PC-9 (cell line): ENCODE data around the gene RNF144A. TPM values are rescaled to one million over a fixed set of nuclear protein-coding genes. Genes with fewer than 3 reads are reported as not detected.

Source experiments
- BruUV-seq: library from RNA; stranded (reverse); fragments of 400-500 nt; replicated peaks from 2 replicates; lab custom pipeline; 2021; lab: Mats Ljungman, UMichigan
- CTCF ChIA-PET: fragments of 300-600 bp; sonication (Branson Sonifier 250); formaldehyde crosslinking; loops from one replicate; lab custom pipeline; 2022; ENCODE audit warnings: antibody characterized with exemption; lab: Charles Lee
- POLR2A ChIA-PET: fragments of 300-600 bp; sonication (Branson Sonifier 250); formaldehyde crosslinking; loops from one replicate; lab custom pipeline; 2022; ENCODE audit warnings: antibody characterized with exemption; ENCODE audit not compliant: unreplicated experiment; lab: Charles Lee
- DNase-seq, 2 experiments: peaks; one replicate each; pipeline versions ENCODE4 v3.0.0 to v3.0.0-alpha.2; 2015 to 2022; ENCODE audit warnings: mixed read lengths in 1 of 2
- H2AFZ ChIP-seq: fragments of 200-600 bp; sonication (generic); 2 replicates; pipeline ENCODE4 v1.8.1; 2017; ENCODE audit warnings: antibody characterized with exemption
- H3F3A ChIP-seq: fragments of 200-600 bp; sonication (generic); 2 replicates; pipeline ENCODE4 v1.8.1; 2017; ENCODE audit warnings: antibody characterized with exemption, mild to moderate bottlenecking, low read depth; ENCODE audit not compliant: insufficient read depth
- H3K27ac ChIP-seq: fragments of 200-600 bp; sonication (generic); 2 replicates; pipeline ENCODE4 v1.6.1; 2016; ENCODE audit warnings: mixed run types
- H3K27me3 ChIP-seq: fragments of 200-600 bp; sonication (generic); 2 replicates; pipeline ENCODE4 v1.6.1; 2016; ENCODE audit warnings: low read depth, mixed run types; ENCODE audit not compliant: insufficient read depth
- H3K36me3 ChIP-seq: fragments of 200-600 bp; sonication (generic); 2 replicates; pipeline ENCODE4 v1.6.1; 2016; ENCODE audit warnings: low read depth, mixed run types
- H3K4me1 ChIP-seq: fragments of 200-600 bp; sonication (generic); replicated peaks from 2 replicates; pipeline ENCODE4 v1.6.1; 2016; ENCODE audit warnings: mixed run types; ENCODE audit not compliant: insufficient read depth
- H3K4me2 ChIP-seq: fragments of 200-600 bp; sonication (generic); 2 replicates; pipeline ENCODE4 v1.6.1; 2017; ENCODE audit warnings: mixed run types
- H3K4me3 ChIP-seq: fragments of 200-600 bp; sonication (generic); 2 replicates; pipeline ENCODE4 v1.6.1; 2016; ENCODE audit warnings: mixed run types
- H3K79me2 ChIP-seq: fragments of 200-600 bp; sonication (generic); 2 replicates; pipeline ENCODE4 v1.6.1; 2017; ENCODE audit warnings: low read depth, mixed run types
- H3K9me2 ChIP-seq: fragments of 200-600 bp; sonication (generic); 2 replicates; pipeline ENCODE4 v1.8.1; 2017; ENCODE audit warnings: mild to moderate bottlenecking; ENCODE audit not compliant: insufficient read depth
- H3K9me3 ChIP-seq: fragments of 200-600 bp; sonication (generic); 2 replicates; pipeline ENCODE4 v1.8.1; 2016; ENCODE audit warnings: low read depth; ENCODE audit not compliant: insufficient read depth
- H4K20me1 ChIP-seq: fragments of 200-600 bp; sonication (generic); 2 replicates; pipeline ENCODE4 v1.8.1; 2017; ENCODE audit not compliant: insufficient read depth
- EZH2 ChIP-seq: fragments of 200-600 bp; sonication (generic); IDR thresholded peaks from 2 replicates; pipeline ENCODE4 v1.8.0; 2017; ENCODE audit warnings: antibody characterized with exemption, low read depth
- intact Hi-C: fragments of 100-400 bp; cut with micrococcal nuclease; formaldehyde crosslinking; loops from one replicate; pipeline ENCODE4 v1.10.0; 2022; ENCODE audit not compliant: unreplicated experiment
- total RNA-seq: library from RNA; stranded (reverse); gene quantifications from 2 replicates; pipeline ENCODE4 v1.2.3, GENCODE V29; 2021
- TF ChIP-seq, protein P1 (sequence below): fragments of 200-600 bp; sonication (generic); conservative IDR thresholded peaks from 2 replicates; pipeline ENCODE4 v1.6.1; 2017; ENCODE audit warnings: mixed run types, antibody characterized with exemption, mild to moderate bottlenecking, moderate library complexity

RNF144A gene
- total RNA-seq, 1 experiment from 2014 or later = 0.94 TPM

- TF ChIP-seq, protein P1, sequence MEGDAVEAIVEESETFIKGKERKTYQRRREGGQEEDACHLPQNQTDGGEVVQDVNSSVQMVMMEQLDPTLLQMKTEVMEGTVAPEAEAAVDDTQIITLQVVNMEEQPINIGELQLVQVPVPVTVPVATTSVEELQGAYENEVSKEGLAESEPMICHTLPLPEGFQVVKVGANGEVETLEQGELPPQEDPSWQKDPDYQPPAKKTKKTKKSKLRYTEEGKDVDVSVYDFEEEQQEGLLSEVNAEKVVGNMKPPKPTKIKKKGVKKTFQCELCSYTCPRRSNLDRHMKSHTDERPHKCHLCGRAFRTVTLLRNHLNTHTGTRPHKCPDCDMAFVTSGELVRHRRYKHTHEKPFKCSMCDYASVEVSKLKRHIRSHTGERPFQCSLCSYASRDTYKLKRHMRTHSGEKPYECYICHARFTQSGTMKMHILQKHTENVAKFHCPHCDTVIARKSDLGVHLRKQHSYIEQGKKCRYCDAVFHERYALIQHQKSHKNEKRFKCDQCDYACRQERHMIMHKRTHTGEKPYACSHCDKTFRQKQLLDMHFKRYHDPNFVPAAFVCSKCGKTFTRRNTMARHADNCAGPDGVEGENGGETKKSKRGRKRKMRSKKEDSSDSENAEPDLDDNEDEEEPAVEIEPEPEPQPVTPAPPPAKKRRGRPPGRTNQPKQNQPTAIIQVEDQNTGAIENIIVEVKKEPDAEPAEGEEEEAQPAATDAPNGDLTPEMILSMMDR = no peak
- no peak for TF ChIP-seq EZH2
- DNase-seq = no peak
- Histone ChIP-seq H3K36me3 (no peaks in the 10 kb centered on the region), H3F3A (no peaks in the 10 kb centered on the region), H3K4me2 (no peak overlapping the region), H3K4me1 (no peaks in the 10 kb centered on the region), H2AFZ (no peak overlapping the region), H3K27me3 (peaks cover 21% of the 10 kb centered on the region; the same call in 1 of the 2 replicates), H3K9me2 (no peaks in the 10 kb centered on the region), H3K79me2 (no peaks in the 10 kb centered on the region), H3K4me3 (no peak overlapping the region), H3K9me3 (no peaks in the 10 kb centered on the region), H4K20me1 (no peaks in the 10 kb centered on the region), H3K27ac (no peak overlapping the region)
- CTCF ChIA-PET = no interaction called here
- intact Hi-C loops = no loop called here
- no TSS peak for BruUV-seq
- POLR2A ChIA-PET = no interaction called here
Measured at GRCh38 chr2:6885968-6886367, 31.2 kb upstream of the RNF144A start.

- no peak overlapping the region for H3K4me3 ChIP-seq
- H3K9me3 ChIP-seq = no peaks in the 10 kb centered on the region
- no peaks in the 10 kb centered on the region for H3F3A ChIP-seq
- no peaks in the 10 kb centered on the region for H3K4me1 ChIP-seq
- H3K4me2 ChIP-seq = no peak overlapping the region
- H4K20me1 ChIP-seq = no peaks in the 10 kb centered on the region
- H2AFZ ChIP-seq = no peak overlapping the region
- peaks cover 21% of the 10 kb centered on the region; the same call in 1 of the 2 replicates for H3K27me3 ChIP-seq
- TF ChIP-seq, protein P1 = no peak
- TF ChIP-seq EZH2 = no peak
- no peak overlapping the region for H3K27ac ChIP-seq
- no TSS peak for BruUV-seq
- no peaks in the 10 kb centered on the region for H3K36me3 ChIP-seq
- DNase-seq = no peak
- no peaks in the 10 kb centered on the region for H3K9me2 ChIP-seq
- H3K79me2 ChIP-seq = no peaks in the 10 kb centered on the region
- ChIA-PET CTCF (no interaction called here), POLR2A (no interaction called here)
- intact Hi-C loops = no loop called here
Measured at GRCh38 chr2:6887751-6888192, 29.4 kb upstream of the RNF144A start.

DNA sequence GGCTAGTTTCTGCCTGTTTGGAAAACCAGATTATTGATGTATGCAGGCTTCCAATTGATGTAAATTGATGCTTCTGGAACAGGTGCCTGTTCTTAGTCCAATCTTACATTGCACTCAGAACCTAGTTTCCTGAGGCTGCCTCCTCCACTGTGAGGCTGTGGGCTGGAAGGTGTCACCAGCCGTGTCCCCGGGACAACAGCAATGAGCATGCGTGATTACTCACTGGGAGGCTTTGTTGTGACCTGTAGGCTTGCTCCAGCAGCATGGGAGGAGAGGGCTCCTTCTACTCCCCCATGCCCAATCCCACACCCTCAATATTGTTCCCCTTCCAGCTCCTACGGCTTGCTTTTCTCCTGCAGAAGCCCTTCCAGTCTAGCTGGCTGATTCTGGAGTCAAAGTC, 28.5 kb upstream of the RNF144A start:
- no peaks in the 10 kb centered on the region for H3F3A ChIP-seq
- BruUV-seq = no TSS peak
- DNase-seq = no peak
- no peaks in the 10 kb centered on the region for H3K9me2 ChIP-seq
- H3K4me2 ChIP-seq = no peak overlapping the region
- H2AFZ ChIP-seq = no peak overlapping the region
- H3K4me3 ChIP-seq = no peak overlapping the region
- CTCF ChIA-PET = no interaction called here
- no peaks in the 10 kb centered on the region for H3K4me1 ChIP-seq
- H3K36me3 ChIP-seq = no peaks in the 10 kb centered on the region
- no peaks in the 10 kb centered on the region for H3K9me3 ChIP-seq
- intact Hi-C loops = no loop called here
- POLR2A ChIA-PET = no interaction called here
- no peak overlapping the region for H3K27ac ChIP-seq
- H4K20me1 ChIP-seq = no peaks in the 10 kb centered on the region
- TF ChIP-seq EZH2 = no peak
- TF ChIP-seq, protein P1 = no peak
- no peaks in the 10 kb centered on the region for H3K79me2 ChIP-seq
- H3K27me3 ChIP-seq = peaks cover 16% of the 10 kb centered on the region; the same call in 1 of the 2 replicates
